HG02759 (cell line): ENCODE measurements around the gene SPANXN5.
"Not testable (repeated sequence)": the region's sequence is repeated elsewhere in the genome, so short reads cannot be mapped to it uniquely, and the experiment has no call there.

Source experiments
- ATAC-seq: cut with Tn5 transposase; IDR thresholded peaks from one replicate; pipeline ENCODE4 v1.9.1; 2021; ENCODE audit warnings: mild to moderate bottlenecking, moderate library complexity; ENCODE audit not compliant: unreplicated experiment

The SPANXN5 gene, protein sequence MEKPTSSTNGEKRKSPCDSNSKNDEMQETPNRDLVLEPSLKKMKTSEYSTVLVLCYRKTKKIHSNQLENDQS

DNA sequence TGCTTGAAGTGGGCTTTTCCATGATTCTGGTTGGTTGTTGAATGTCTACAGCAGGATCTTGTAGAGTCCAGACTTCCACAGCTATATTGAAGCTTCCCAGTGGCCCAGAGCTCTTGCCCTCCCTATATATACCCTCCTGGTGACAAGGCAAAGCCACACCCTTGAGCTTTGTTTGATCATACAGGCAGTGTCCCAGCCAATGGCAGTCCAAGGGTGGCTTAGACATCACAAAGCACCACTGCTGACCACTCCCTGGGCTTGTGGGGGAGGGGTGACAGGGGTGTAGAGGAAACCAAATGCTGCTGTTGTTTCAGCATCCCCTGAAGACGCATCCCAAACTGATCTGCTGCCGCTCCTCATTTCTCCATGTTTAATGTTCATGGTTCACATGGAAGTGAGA is at the start of gene SPANXN5:
Gene SPANXN5, minus strand, starts transcription at position 101 of the 400 bp plus-strand sequence. Its CDS starts 79 bp downstream, at position 22.
- not testable (repeated sequence) for ATAC-seq

DNA sequence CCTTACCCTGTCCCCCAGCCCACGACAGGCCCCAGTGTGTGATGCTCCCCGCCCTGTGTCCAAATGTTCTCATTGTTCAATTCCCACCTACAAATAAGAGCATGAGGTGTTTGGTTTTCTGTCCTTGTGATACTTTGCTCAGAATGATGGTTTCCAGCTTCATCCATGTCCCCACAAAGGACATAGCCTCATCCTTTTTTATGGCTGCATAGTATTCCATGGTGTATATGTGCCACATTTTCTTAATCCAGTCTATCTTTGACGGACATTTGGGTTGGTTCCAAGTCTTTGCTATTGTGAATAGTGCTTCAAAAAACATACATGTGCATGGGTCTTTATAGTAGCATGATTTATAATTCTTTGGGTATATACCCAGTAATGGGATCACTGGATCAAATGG is 46.4 kb upstream of the SPANXN5 start:
- ATAC-seq = not testable (repeated sequence)

- no peak for ATAC-seq
Observed at GRCh38 chrX:52839137-52839536, 41.9 kb upstream of the SPANXN5 start.

DNA sequence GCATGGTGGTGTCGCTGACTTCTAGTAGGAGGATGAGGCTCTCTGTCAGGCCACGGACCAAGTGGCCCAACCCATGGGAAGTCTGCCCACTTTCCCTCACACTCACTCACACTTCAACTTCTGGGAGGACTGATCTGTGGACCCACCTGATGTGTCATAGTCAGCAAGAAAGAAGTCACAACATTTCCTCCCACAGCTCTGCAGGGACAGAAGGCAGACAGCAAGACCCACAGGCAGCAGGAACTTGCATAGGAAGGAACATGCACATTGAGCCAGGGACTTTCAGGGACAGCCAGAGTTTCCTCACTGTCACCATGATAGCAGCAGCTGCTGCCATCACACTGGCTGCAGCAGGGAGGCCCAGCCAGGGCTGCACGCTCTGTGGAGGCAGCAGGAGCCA is 33.3 kb upstream of the SPANXN5 start:
- ATAC-seq = no peak

- no peak for ATAC-seq
Observed at GRCh38 chrX:52824608-52825007, 27.4 kb upstream of the SPANXN5 start.

DNA sequence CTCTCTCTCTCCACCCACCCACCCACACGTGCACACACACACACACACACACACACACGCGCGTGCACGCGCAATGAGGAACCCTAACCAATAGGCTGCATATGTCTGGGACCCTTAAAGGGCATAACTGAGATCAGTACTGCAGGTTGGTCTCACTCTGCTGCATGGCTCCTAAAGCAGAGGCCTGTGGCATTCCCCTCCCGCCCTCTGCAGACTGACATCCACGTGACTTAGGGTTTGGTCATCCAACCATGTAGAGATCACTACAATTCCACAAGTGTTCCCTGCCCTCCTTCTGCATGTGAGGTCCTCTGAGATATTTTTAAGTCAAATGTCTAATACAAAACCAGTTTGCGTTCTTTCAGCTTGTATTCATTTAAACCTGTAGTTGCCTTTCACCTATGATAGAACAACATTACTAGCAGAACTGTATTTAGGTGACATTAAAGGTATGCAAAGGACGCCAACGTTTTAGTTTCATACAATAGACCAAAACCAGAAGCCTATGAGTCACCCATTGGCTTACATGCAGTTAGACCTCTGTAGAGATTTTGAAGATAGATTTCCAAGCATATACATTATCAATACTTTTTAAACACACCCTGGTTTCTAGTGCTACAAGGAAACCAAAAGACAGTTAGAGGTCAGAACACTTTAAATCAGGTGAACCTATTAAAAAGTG is 24.0 kb upstream of the SPANXN5 start:
- no peak for ATAC-seq

GRCh38 chrX:52819788-52820187 is 22.6 kb upstream of the SPANXN5 start:
- ATAC-seq = no peak

GRCh38 chrX:52811065-52811625 is 13.9 kb upstream of the SPANXN5 start, which contains the start of gene XAGE5:
XAGE5 (plus strand) TSS chrX:52811287; CDS start chrX:52812567, 1,280 bp downstream.
- ATAC-seq = no peak

- ATAC-seq = not testable (repeated sequence)
Observed at GRCh38 chrX:52804876-52805275, 7.6 kb upstream of the SPANXN5 start.

DNA sequence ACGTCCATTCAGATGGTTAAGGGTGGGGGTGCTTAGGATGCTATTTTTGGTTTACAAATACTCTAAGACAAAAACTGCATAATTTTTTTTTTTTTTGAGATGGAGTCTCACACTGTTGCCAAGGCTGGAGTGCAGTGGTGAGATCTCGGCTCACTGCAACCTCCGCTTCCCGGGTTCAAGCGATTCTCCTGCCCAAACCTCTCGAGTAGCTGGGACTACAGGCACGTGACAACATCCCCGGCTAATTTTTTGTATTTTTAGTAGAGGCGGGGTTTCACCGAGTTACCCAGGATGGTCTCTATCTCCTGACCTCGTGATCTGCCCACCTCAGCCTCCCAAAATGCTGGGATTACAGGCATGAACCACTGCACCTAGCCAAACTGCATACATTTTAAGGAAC is 23.7 kb downstream of the SPANXN5 start:
- not testable (repeated sequence) for ATAC-seq

DNA sequence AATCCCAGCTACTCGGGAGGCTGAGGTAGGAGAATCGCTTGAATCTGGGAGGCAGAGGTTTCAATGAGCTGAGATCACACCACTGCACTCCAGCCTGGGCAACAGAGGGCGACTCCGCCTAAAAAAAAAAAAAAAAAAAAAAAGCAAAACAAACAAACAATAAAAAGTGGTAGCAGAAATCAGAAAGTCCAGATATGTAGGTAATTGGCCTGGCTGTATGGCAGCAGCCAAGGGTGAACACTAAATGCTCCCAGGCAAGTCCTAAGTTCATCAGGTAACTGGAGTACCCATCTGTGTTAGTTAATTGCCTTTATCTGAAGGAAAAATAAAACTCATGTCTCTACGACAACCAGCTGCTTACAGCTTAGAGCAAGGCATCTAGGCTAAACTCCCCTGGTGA is 31.2 kb downstream of the SPANXN5 start:
- not testable (repeated sequence) for ATAC-seq

DNA sequence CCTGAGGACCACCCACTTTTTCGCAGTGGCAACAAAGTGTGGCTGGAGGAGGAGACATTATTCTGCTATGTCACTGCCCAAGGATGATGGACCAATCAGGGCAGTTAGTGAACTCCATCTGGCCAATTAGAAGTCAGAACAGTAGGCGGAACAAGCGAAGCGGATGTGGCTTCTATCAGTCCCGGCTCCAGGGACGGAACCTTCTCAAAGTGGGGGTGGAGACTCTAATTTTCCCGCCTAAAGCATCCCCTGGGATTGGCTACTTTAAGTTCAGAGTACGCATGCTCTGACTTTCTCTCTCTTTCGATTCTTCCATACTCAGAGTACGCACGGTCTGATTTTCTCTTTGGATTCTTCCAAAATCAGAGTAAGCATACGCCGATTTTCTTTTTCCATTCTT is 46.3 kb downstream of the SPANXN5 start, which contains the start of gene SSX2B:
Gene SSX2B, plus strand, starts transcription at position 301 of the 400 bp plus-strand sequence. CDS start 1,429 bp downstream, outside the sequence.
- ATAC-seq = not testable (repeated sequence)
